ENCODE measurements around the gene EDEM2.

GRCh38 chr20:35111141-35111888 lies 35.8 kb downstream of the EDEM2 start:
- TF ChIP-seq SUZ12 (IDR thresholded peaks at IDR 0.05) (no peak), ELF4 (IDR thresholded peaks at IDR 0.05) (no peak), NFRKB (IDR thresholded peaks at IDR 0.05) (no peak), ARNT (IDR thresholded peaks at IDR 0.05) (no peak)

All from HEK293T (cell line).